OCI-LY1 (cell line): Measurements from ENCODE around the gene TARS1.

Experiments
- H2AFZ ChIP-seq: fragments of 200-600 bp; sonication (generic), shearing (Covaris generic); 2 replicates; pipeline ENCODE4 v1.6.0; 2014; ENCODE audit warnings: antibody characterized with exemption, mild to moderate bottlenecking, low read length
- H3F3A ChIP-seq: fragments of 200-600 bp; sonication (generic), shearing (Covaris generic); 2 replicates; pipeline ENCODE4 v1.6.0; 2014; ENCODE audit warnings: mild to moderate bottlenecking, antibody characterized with exemption, low read length, moderate library complexity; ENCODE audit not compliant: insufficient read depth
- H3K27ac ChIP-seq: fragments of 200-600 bp; sonication (generic); 2 replicates; pipeline ENCODE4 v1.5.1; 2014; ENCODE audit warnings: low read length, mixed run types, mild to moderate bottlenecking, low read depth; ENCODE audit not compliant: poor library complexity, severe bottlenecking
- H3K27me3 ChIP-seq: fragments of 200-600 bp; sonication (generic); 2 replicates; pipeline ENCODE4 v1.6.0; 2014; ENCODE audit warnings: antibody characterized with exemption, mild to moderate bottlenecking, low read length, moderate library complexity; ENCODE audit not compliant: insufficient read depth
- H3K36me3 ChIP-seq: fragments of 200-600 bp; sonication (generic); 2 replicates; pipeline ENCODE4 v1.6.1; 2014; ENCODE audit warnings: mild to moderate bottlenecking, antibody characterized with exemption, low read length, moderate library complexity, mixed read lengths; ENCODE audit not compliant: insufficient read depth
- H3K4me1 ChIP-seq: fragments of 200-600 bp; sonication (generic); 2 replicates; pipeline ENCODE4 v1.5.1; 2014; ENCODE audit warnings: mild to moderate bottlenecking, low read length, moderate library complexity; ENCODE audit not compliant: insufficient read depth, severe bottlenecking
- H3K4me2 ChIP-seq: fragments of 200-600 bp; sonication (generic), shearing (Covaris generic); 2 replicates; pipeline ENCODE4 v1.6.1; 2014; ENCODE audit warnings: low read length
- H3K4me3 ChIP-seq: fragments of 200-600 bp; sonication (generic); 2 replicates; pipeline ENCODE4 v1.5.1; 2014; ENCODE audit warnings: low read length, low read depth, mild to moderate bottlenecking, mixed read lengths; ENCODE audit not compliant: poor library complexity, severe bottlenecking
- H3K79me2 ChIP-seq: fragments of 200-600 bp; shearing (Covaris generic); 2 replicates; pipeline ENCODE4 v1.6.1; 2016; ENCODE audit warnings: mixed run types, low read length, mixed read lengths; ENCODE audit not compliant: insufficient read depth
- H3K9ac ChIP-seq: fragments of 200-600 bp; sonication (generic), shearing (Covaris generic); 2 replicates; pipeline ENCODE4 v1.6.1; 2014; ENCODE audit warnings: mild to moderate bottlenecking, low read length, mixed read lengths
- H3K9me2 ChIP-seq: fragments of 200-600 bp; sonication (generic), shearing (Covaris generic); 2 replicates; pipeline ENCODE4 v1.6.1; 2014; ENCODE audit warnings: low read depth, mild to moderate bottlenecking, low read length, mixed read lengths
- H3K9me3 ChIP-seq: fragments of 200-600 bp; shearing (Covaris generic); 2 replicates; pipeline ENCODE4 v1.6.1; 2014; ENCODE audit warnings: low read length, mixed read lengths
- H4K20me1 ChIP-seq: fragments of 200-600 bp; sonication (generic), shearing (Covaris generic); 2 replicates; pipeline ENCODE4 v1.6.0; 2016; ENCODE audit warnings: mild to moderate bottlenecking, low read length; ENCODE audit not compliant: insufficient read depth
- CTCF ChIP-seq: fragments of 200-600 bp; sonication (generic), shearing (Covaris generic); IDR thresholded peaks from 2 replicates; pipeline ENCODE4 v1.5.1; 2017; ENCODE audit warnings: mild to moderate bottlenecking, antibody characterized with exemption, low read length, moderate library complexity, mixed read lengths
- EZH2 ChIP-seq: fragments of 200-600 bp; sonication (generic), shearing (Covaris generic); IDR thresholded peaks from 2 replicates; pipeline ENCODE4 v1.8.0; 2017; ENCODE audit warnings: borderline replicate concordance, mixed run types, mild to moderate bottlenecking, antibody characterized with exemption, low read length, moderate library complexity, mixed read lengths

TARS1 gene

GRCh38 chr5:33415811-33416354 lies 24.9 kb upstream of the TARS1 start:
- no peaks in the 10 kb centered on the region for H3K9me2 ChIP-seq
- no peak overlapping the region for H3K9ac ChIP-seq
- H4K20me1 ChIP-seq = no peaks in the 10 kb centered on the region
- H2AFZ ChIP-seq = no peak overlapping the region
- no peaks in the 10 kb centered on the region for H3K27me3 ChIP-seq
- H3K4me2 ChIP-seq = no peak overlapping the region
- no peaks in the 10 kb centered on the region for H3K79me2 ChIP-seq
- H3K9me3 ChIP-seq = no peaks in the 10 kb centered on the region
- no peaks in the 10 kb centered on the region for H3F3A ChIP-seq
- no peaks in the 10 kb centered on the region for H3K36me3 ChIP-seq
- no peak for TF ChIP-seq EZH2
- no peak for TF ChIP-seq CTCF
- H3K27ac ChIP-seq = no peak overlapping the region
- H3K4me3 ChIP-seq = no peak overlapping the region
- no peaks in the 10 kb centered on the region for H3K4me1 ChIP-seq

GRCh38 chr5:33417632-33418031 lies 23.1 kb upstream of the TARS1 start:
- TF ChIP-seq EZH2 (no peak), CTCF (no peak)
- no peak overlapping the region for H3K4me2 ChIP-seq
- H2AFZ ChIP-seq = no peak overlapping the region
- H4K20me1 ChIP-seq = no peaks in the 10 kb centered on the region
- H3K9ac ChIP-seq = no peak overlapping the region
- H3K4me3 ChIP-seq = no peak overlapping the region
- no peaks in the 10 kb centered on the region for H3K27me3 ChIP-seq
- no peaks in the 10 kb centered on the region for H3K4me1 ChIP-seq
- H3F3A ChIP-seq = no peaks in the 10 kb centered on the region
- H3K9me3 ChIP-seq = no peaks in the 10 kb centered on the region
- H3K79me2 ChIP-seq = no peaks in the 10 kb centered on the region
- H3K9me2 ChIP-seq = no peaks in the 10 kb centered on the region
- H3K27ac ChIP-seq = no peak overlapping the region
- no peaks in the 10 kb centered on the region for H3K36me3 ChIP-seq

DNA sequence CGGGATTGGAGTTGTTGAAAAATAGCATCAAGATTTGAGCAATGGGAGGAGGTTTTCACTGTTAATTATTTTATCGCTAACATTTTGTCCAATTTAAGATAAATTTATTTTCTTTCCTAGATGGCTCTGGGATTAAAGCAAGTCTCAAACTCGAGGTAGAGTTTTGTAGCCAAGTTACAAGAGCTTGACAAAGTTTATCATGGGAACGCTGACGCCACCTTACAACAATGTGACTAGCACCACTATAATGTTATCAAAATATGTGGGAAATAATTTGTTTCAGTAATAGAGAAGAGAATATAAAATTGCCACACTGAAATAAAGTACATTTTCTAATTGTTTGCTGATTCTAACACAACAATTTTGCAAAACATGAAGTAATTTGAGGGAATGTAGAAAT lies 19.8 kb upstream of the TARS1 start:
- no peak overlapping the region for H3K4me2 ChIP-seq
- no peaks in the 10 kb centered on the region for H3K36me3 ChIP-seq
- H2AFZ ChIP-seq = no peak overlapping the region
- no peak for TF ChIP-seq CTCF
- no peak for TF ChIP-seq EZH2
- H3K79me2 ChIP-seq = no peaks in the 10 kb centered on the region
- H3K27ac ChIP-seq = no peak overlapping the region
- H3K9me3 ChIP-seq = no peaks in the 10 kb centered on the region
- H3K4me3 ChIP-seq = no peak overlapping the region
- H3K9ac ChIP-seq = no peak overlapping the region
- H3F3A ChIP-seq = no peaks in the 10 kb centered on the region
- H3K9me2 ChIP-seq = no peaks in the 10 kb centered on the region
- H3K4me1 ChIP-seq = no peaks in the 10 kb centered on the region
- no peaks in the 10 kb centered on the region for H3K27me3 ChIP-seq
- no peaks in the 10 kb centered on the region for H4K20me1 ChIP-seq
